ENCODE results near the gene SIRPA.

GRCh38 chr20:1959156-1959555 is 63.9 kb downstream of the SIRPA start:
- TF ChIP-seq CTCF (IDR thresholded peaks at IDR 0.05; ENCODE audit: poor library complexity, severe bottlenecking) (no peak), POLR2AphosphoS5 (IDR thresholded peaks at IDR 0.05) (no peak), EZH2 (IDR thresholded peaks at IDR 0.05; ENCODE audit: borderline replicate concordance, insufficient read depth, low read length, poor library complexity, severe bottlenecking) (no peak)

All from neural cell (in vitro differentiated cells).